Measurements from ENCODE around the gene GSS. TPM values are rescaled to one million over a fixed set of nuclear protein-coding genes. Genes with fewer than 3 reads are reported as not detected.
A peak's percentile ranks its signal among the peaks of the same experiment; 100 is the strongest.

The GSS gene
- total and polyA plus RNA-seq, 2 of the 8 experiments (the other 6 are each of a cell fraction or from before 2014, with no cell fraction given): 34.6 to 43.2 TPM

GRCh38 chr20:34955231-34956040 is at the start of gene GSS, which contains the start of gene MYH7B (continued):
- no peak; the same call in 1 of the 2 replicates for TF ChIP-seq E2F6 (IDR thresholded peaks at IDR 0.05)
- no peak for TF ChIP-seq BCL11A (IDR thresholded peaks at IDR 0.05; ENCODE audit: low read depth in 2 of 2, low read length in 2 of 2)
- no peak for TF ChIP-seq RBBP5 (IDR thresholded peaks at IDR 0.05; ENCODE audit: borderline replicate concordance, low read depth, low read length)
- no peak for TF ChIP-seq FOSL1 (IDR thresholded peaks at IDR 0.05; ENCODE audit: insufficient read depth, low read depth, low read length)
- TF ChIP-seq EZH2 (IDR thresholded peaks at IDR 0.05; ENCODE audit: low read depth, low read length, severe bottlenecking): no peak
- TF ChIP-seq SP1 (IDR thresholded peaks at IDR 0.05; ENCODE audit: low read depth, low read length): 0 out of 2 replicates have a peak, but pooled peaks have one; percentile 8
- no peak for TF ChIP-seq GTF2F1 (IDR thresholded peaks at IDR 0.05; ENCODE audit: borderline replicate concordance, low read depth, low read length)
- peak; percentile 56 to 70; a peak in 2 of 3 replicates for TF ChIP-seq POLR2A (IDR thresholded peaks at IDR 0.05; ENCODE audit: control extremely low read depth in 1 of 2, low read depth in 2 of 2, low read length in 2 of 2)
- peak; percentile 92 for TF ChIP-seq TBP (IDR thresholded peaks at IDR 0.05; ENCODE audit: low read depth, low read length)
- 0 out of 2 replicates have a peak, but pooled peaks have one; percentile 51 for TF ChIP-seq TEAD4 (IDR thresholded peaks at IDR 0.05; ENCODE audit: low read depth, low read length)
- no peak for TF ChIP-seq EGR1 (IDR thresholded peaks at IDR 0.05; ENCODE audit: borderline replicate concordance, low read depth, low read length)
- TF ChIP-seq CREB1 (IDR thresholded peaks at IDR 0.05): peak; percentile 86
- no peak; the same call in 1 of the 2 replicates for TF ChIP-seq CHD2 (IDR thresholded peaks at IDR 0.05; ENCODE audit: low read length)
- TF ChIP-seq JUN (IDR thresholded peaks at IDR 0.05; ENCODE audit: low read depth, low read length): no peak
- peak; percentile 60 to 63 for TF ChIP-seq RAD21 (IDR thresholded peaks at IDR 0.05 in 1 of 2, conservative IDR thresholded peaks at IDR 0.05 in 1 of 2; ENCODE audit: low read depth in 2 of 2, low read length in 2 of 2)
- TF ChIP-seq TAF1 (IDR thresholded peaks at IDR 0.05; ENCODE audit: low read depth, low read length): peak; percentile 97
- peak; percentile 95 for TF ChIP-seq KDM4A (IDR thresholded peaks at IDR 0.05; ENCODE audit: low read depth, low read length, severe bottlenecking)
- TF ChIP-seq CBX5 (IDR thresholded peaks at IDR 0.05; ENCODE audit: low read depth, low read length): no peak

Measured in H1 (cell line).